ENCODE results near the gene PCDHA4. TPM values are rescaled to one million over a fixed set of nuclear protein-coding genes. Genes with fewer than 3 reads are reported as not detected.
"Not testable (repeated sequence)": the region's sequence is repeated elsewhere in the genome, so short reads cannot be mapped to it uniquely, and the experiment has no call there.

Gene PCDHA4
- total RNA-seq, 1 donor from 2014 or later = 1.6 TPM

DNA sequence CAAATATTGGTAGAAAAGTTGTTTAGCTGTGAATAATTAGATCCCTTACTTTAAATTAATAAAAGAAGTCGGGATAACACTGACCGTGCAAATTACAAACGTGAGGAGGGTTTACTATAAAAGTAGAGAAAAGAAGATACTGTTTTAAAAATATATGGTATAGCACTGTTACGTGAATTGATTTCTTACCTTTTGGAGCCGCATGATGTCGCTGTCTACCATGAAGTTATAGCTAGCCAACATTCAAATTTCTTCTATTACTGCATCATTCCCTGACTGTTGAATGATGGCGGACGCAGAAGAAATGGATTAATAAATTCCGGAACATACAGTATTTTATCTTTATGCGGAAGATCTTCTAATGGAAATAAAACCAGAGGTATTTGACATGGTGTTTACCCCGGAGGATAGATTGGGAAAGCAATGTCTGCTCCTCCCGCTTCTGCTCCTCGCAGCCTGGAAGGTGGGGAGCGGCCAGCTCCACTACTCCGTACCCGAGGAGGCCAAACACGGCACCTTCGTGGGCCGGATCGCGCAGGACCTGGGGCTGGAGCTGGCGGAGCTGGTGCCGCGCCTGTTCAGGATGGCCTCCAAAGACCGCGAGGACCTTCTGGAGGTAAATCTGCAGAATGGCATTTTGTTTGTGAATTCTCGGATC, 21.0 kb downstream of the PCDHA4 start, which contains the start of gene PCDHA6:
PCDHA6 (plus strand) TSS at position 257 of the 658 bp plus-strand sequence; CDS start at position 389, 132 bp downstream.
- TF ChIP-seq, protein P1, sequence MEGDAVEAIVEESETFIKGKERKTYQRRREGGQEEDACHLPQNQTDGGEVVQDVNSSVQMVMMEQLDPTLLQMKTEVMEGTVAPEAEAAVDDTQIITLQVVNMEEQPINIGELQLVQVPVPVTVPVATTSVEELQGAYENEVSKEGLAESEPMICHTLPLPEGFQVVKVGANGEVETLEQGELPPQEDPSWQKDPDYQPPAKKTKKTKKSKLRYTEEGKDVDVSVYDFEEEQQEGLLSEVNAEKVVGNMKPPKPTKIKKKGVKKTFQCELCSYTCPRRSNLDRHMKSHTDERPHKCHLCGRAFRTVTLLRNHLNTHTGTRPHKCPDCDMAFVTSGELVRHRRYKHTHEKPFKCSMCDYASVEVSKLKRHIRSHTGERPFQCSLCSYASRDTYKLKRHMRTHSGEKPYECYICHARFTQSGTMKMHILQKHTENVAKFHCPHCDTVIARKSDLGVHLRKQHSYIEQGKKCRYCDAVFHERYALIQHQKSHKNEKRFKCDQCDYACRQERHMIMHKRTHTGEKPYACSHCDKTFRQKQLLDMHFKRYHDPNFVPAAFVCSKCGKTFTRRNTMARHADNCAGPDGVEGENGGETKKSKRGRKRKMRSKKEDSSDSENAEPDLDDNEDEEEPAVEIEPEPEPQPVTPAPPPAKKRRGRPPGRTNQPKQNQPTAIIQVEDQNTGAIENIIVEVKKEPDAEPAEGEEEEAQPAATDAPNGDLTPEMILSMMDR (conservative IDR thresholded peaks at IDR 0.05; ENCODE audit: low read depth, low read length) = peak; percentile 33
- peak within 1 kb of the TSS; percentile 37 for H3K4me3 ChIP-seq (ENCODE audit: low read depth, low read length)
- no peak for DNase-seq (ENCODE audit: low read depth)

DNA sequence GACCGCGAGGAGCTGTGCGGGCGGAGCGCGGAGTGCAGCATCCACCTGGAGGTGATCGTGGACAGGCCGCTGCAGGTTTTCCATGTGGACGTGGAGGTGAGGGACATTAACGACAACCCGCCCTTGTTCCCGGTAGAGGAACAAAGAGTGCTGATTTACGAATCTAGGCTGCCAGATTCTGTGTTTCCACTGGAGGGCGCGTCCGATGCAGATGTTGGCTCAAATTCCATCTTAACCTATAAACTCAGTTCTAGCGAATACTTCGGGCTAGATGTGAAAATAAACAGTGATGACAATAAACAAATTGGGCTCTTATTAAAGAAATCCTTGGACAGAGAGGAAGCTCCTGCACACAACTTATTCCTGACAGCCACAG, 21.5 kb downstream of the PCDHA4 start:
- peak overlapping the region; percentile 37 for H3K4me3 ChIP-seq (ENCODE audit: low read depth, low read length)
- TF ChIP-seq, protein P1 (conservative IDR thresholded peaks at IDR 0.05; ENCODE audit: low read depth, low read length) = peak; percentile 24
- no peak for DNase-seq (ENCODE audit: low read depth)

DNA sequence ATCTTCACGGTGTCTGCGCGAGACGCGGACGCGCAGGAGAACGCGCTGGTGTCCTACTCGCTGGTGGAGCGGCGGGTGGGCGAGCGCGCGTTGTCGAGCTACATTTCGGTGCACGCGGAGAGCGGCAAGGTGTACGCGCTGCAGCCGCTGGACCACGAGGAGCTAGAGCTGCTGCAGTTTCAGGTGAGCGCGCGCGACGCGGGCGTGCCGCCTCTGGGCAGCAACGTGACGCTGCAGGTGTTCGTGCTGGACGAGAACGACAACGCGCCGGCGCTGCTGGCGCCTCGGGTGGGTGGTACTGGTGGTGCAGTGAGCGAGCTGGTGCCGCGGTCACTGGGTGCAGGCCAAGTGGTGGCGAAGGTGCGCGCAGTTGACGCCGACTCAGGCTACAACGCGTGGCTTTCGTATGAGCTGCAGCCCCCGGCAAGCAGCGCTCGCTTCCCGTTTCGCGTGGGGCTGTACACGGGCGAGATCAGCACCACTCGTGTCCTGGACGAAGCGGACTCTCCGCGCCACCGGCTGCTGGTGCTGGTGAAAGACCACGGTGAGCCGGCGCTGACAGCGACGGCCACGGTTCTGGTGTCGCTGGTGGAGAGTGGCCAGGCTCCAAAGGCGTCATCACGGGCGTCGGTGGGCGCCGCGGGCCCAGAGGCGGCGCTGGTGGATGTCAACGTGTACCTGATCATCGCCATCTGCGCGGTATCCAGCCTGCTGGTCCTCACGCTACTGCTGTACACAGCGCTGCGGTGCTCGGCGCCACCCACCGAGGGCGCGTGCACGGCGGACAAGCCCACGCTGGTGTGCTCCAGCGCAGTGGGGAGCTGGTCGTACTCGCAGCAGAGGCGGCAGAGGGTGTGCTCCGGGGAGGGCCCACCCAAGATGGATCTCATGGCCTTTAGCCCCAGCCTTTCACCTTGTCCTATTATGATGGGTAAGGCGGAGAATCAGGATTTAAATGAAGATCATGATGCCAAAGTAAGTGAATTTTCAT, 22.9 kb downstream of the PCDHA4 start:
- H3K4me3 ChIP-seq (ENCODE audit: low read depth, low read length); DNase-seq (ENCODE audit: low read depth): not testable (repeated sequence)

DNA sequence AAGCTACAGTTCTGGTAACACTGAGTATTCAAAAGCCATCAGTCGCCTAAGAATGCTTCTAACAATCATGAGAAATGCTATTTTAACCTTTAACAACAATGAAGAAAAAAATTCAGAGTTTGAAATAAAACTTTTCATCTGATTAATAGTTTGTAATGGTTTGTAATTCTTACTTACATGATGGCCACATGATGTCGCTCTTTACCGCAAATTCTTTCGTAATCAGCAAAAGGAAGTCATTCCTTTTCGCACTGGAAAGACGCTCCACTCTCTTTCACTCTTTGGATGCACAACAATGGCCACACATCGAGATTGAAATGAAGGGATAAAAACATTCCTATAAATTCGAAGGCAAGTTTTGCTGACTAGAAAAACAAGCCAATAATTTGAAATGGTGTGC, 27.1 kb downstream of the PCDHA4 start, which contains the start of gene PCDHA7:
PCDHA7 (plus strand) TSS at position 277 of the 400 bp plus-strand sequence; CDS start at position 392, 115 bp downstream.
- TF ChIP-seq, protein P1 (conservative IDR thresholded peaks at IDR 0.05; ENCODE audit: low read depth, low read length) = peak; percentile 16
- H3K4me3 ChIP-seq (ENCODE audit: low read depth, low read length) = peak within 1 kb of the TSS; percentile 11
- DNase-seq (ENCODE audit: low read depth) = no peak

DNA sequence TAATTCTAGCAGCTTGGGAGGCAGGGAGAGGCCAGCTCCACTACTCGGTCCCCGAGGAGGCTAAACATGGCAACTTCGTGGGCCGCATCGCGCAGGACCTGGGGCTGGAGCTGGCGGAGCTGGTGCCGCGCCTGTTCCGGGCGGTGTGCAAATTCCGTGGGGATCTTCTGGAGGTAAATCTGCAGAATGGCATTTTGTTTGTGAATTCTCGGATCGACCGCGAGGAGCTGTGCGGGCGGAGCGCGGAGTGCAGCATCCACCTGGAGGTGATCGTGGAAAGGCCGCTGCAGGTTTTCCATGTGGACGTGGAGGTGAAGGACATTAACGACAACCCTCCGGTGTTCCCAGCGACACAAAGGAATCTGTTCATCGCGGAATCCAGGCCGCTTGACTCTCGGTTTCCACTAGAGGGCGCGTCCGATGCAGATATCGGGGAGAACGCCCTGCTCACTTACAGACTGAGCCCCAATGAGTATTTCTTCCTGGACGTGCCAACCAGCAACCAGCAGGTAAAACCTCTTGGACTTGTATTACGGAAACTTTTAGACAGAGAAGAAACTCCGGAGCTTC, 27.7 kb downstream of the PCDHA4 start:
- H3K4me3 ChIP-seq (ENCODE audit: low read depth, low read length) = peak overlapping the region; percentile 11

DNA sequence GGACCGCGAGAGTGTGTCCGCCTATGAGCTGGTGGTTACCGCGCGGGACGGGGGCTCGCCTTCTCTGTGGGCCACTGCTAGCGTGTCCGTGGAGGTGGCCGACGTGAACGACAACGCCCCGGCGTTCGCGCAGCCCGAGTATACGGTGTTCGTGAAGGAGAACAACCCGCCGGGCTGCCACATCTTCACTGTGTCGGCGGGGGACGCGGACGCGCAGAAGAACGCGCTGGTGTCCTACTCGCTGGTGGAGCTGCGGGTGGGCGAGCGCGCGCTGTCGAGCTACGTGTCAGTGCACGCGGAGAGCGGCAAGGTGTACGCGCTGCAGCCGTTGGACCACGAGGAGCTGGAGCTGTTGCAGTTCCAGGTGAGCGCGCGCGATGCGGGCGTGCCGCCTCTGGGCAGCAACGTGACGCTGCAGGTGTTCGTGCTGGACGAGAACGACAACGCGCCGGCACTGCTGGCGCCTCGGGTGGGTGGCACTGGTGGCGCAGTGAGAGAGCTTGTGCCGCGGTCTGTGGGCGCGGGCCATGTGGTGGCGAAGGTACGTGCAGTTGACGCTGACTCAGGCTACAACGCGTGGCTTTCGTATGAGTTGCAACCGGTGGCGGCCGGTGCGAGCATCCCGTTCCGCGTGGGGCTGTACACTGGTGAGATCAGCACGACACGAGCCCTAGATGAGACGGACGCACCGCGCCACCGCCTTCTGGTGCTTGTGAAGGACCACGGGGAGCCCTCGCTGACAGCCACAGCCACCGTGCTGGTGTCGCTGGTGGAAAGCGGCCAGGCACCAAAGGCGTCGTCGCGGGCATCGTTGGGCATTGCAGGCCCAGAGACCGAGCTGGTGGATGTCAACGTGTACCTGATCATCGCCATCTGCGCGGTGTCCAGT, 29.0 kb downstream of the PCDHA4 start:
- TF ChIP-seq, protein P1 (conservative IDR thresholded peaks at IDR 0.05; ENCODE audit: low read depth, low read length) = no peak
- DNase-seq (ENCODE audit: low read depth) = no peak

More for the DNA sequence above, 27.7 kb downstream of the PCDHA4 start:
- DNase-seq (ENCODE audit: low read depth) = not testable (repeated sequence)

More for the DNA sequence above, 29.0 kb downstream of the PCDHA4 start:
- H3K4me3 ChIP-seq (ENCODE audit: low read depth, low read length) = no peak overlapping the region

Data from epithelial cell of proximal tubule (primary cell).